ENCODE results near the gene RNF14. TPM values are rescaled to one million over a fixed set of nuclear protein-coding genes. Genes with fewer than 3 reads are reported as not detected.
A peak's percentile ranks its signal among the peaks of the same experiment; 100 is the strongest.

RNF14 gene
- total and polyA plus RNA-seq, 4 donors: 22.9 to 50.6 (median 32.5) TPM

GRCh38 chr5:142000173-142000572, 31.3 kb downstream of the RNF14 start:
- Histone ChIP-seq H3K36me3 (ENCODE audit: control insufficient read depth in 4 of 4, insufficient read depth in 3 of 4, low read depth in 1 of 4, low read length in 3 of 4) (peaks cover 6 to 34% (median 26%) of the 10 kb centered on the region in 4 donors), H3K4me1 (ENCODE audit: control insufficient read depth in 4 of 4, insufficient read depth in 4 of 4, low read length in 3 of 4) (peaks cover 0 to 14% (median 10%) of the 10 kb centered on the region in 4 donors), H3K4me3 (ENCODE audit: low read depth in 1 of 3, low read length in 3 of 3) (no peak overlapping the region), H3K9ac (ENCODE audit: low read depth in 1 of 2, low read length in 2 of 2) (no peak overlapping the region), H3K27me3 (ENCODE audit: control insufficient read depth in 4 of 4, insufficient read depth in 4 of 4, low read length in 3 of 4) (no peaks in the 10 kb centered on the region), H3K9me3 (ENCODE audit: control insufficient read depth in 4 of 4, low read length in 3 of 4) (no peaks in the 10 kb centered on the region), H3K27ac (ENCODE audit: low read depth in 1 of 2, low read length in 2 of 2) (no peak overlapping the region)
- DNase-seq (ENCODE audit: low spot score): no peak
- 64% methylated on average over 1 of the region's 1 CpG for WGBS
- TF ChIP-seq RAD21 (IDR thresholded peaks at IDR 0.05) (no peak), HNF4G (IDR thresholded peaks at IDR 0.05) (no peak), HNF4A (conservative IDR thresholded peaks at IDR 0.05) (no peak), RXRA (IDR thresholded peaks at IDR 0.05) (no peak), FOXA1 (IDR thresholded peaks at IDR 0.05) (no peak), TAF1 (conservative IDR thresholded peaks at IDR 0.05) (no peak), EGR1 (IDR thresholded peaks at IDR 0.05; ENCODE audit: low read depth in 2 of 2) (no peak), ATF3 (IDR thresholded peaks at IDR 0.05) (no peak)

GRCh38 chr5:142000704-142001484, 32.0 kb downstream of the RNF14 start:
- DNase-seq (ENCODE audit: low spot score): no peak
- Histone ChIP-seq H3K9me3 (ENCODE audit: control insufficient read depth in 4 of 4, low read length in 3 of 4) (no peaks in the 10 kb centered on the region), H3K36me3 (ENCODE audit: control insufficient read depth in 4 of 4, insufficient read depth in 3 of 4, low read depth in 1 of 4, low read length in 3 of 4) (peaks cover 6 to 34% (median 32%) of the 10 kb centered on the region in 4 donors), H3K9ac (ENCODE audit: low read depth in 1 of 2, low read length in 2 of 2) (no peak overlapping the region), H3K4me1 (ENCODE audit: control insufficient read depth in 4 of 4, insufficient read depth in 4 of 4, low read length in 3 of 4) (peaks cover 0 to 14% (median 10%) of the 10 kb centered on the region in 4 donors), H3K27ac (ENCODE audit: low read depth in 1 of 2, low read length in 2 of 2) (no peak overlapping the region), H3K4me3 (ENCODE audit: low read depth in 1 of 3, low read length in 3 of 3) (no peak overlapping the region), H3K27me3 (ENCODE audit: control insufficient read depth in 4 of 4, insufficient read depth in 4 of 4, low read length in 3 of 4) (no peaks in the 10 kb centered on the region)
- 84% methylated on average over 6 of the region's 6 CpGs for WGBS
- TF ChIP-seq CTCF (IDR thresholded peaks at IDR 0.05; ENCODE audit: low read depth, low read length, missing input control) (peak; percentile 13), SP1 (IDR thresholded peaks at IDR 0.05) (no peak), FOXA1 (IDR thresholded peaks at IDR 0.05) (no peak), RAD21 (IDR thresholded peaks at IDR 0.05) (peak; percentile 6 to 51), YY1 (IDR thresholded peaks at IDR 0.05) (no peak)

- peaks cover 6 to 44% (median 36%) of the 10 kb centered on the region in 4 donors for H3K36me3 ChIP-seq (ENCODE audit: control insufficient read depth in 4 of 4, insufficient read depth in 3 of 4, low read depth in 1 of 4, low read length in 3 of 4)
- H3K4me3 ChIP-seq (ENCODE audit: low read depth in 1 of 3, low read length in 3 of 3): no peak overlapping the region
- no peak overlapping the region for H3K27ac ChIP-seq (ENCODE audit: low read depth in 1 of 2, low read length in 2 of 2)
- H3K9me3 ChIP-seq (ENCODE audit: control insufficient read depth in 4 of 4, low read length in 3 of 4): no peaks in the 10 kb centered on the region
- peaks cover 0 to under 1% (median 0%) of the 10 kb centered on the region in 4 donors for H3K4me1 ChIP-seq (ENCODE audit: control insufficient read depth in 4 of 4, insufficient read depth in 4 of 4, low read length in 3 of 4)
- WGBS: 57% methylated on average over 2 of the region's 2 CpGs
- TF ChIP-seq FOXA2 (IDR thresholded peaks at IDR 0.05) (no peak), YY1 (IDR thresholded peaks at IDR 0.05) (no peak), CTCF (IDR thresholded peaks at IDR 0.05; ENCODE audit: low read depth, low read length, missing input control) (no peak), RXRA (IDR thresholded peaks at IDR 0.05) (no peak), MAX (IDR thresholded peaks at IDR 0.05) (no peak), TAF1 (conservative IDR thresholded peaks at IDR 0.05) (no peak), EGR1 (IDR thresholded peaks at IDR 0.05; ENCODE audit: low read depth in 2 of 2) (no peak), HNF4A (conservative IDR thresholded peaks at IDR 0.05) (no peak), REST (IDR thresholded peaks at IDR 0.05) (no peak)
- no peaks in the 10 kb centered on the region for H3K27me3 ChIP-seq (ENCODE audit: control insufficient read depth in 4 of 4, insufficient read depth in 4 of 4, low read length in 3 of 4)
- H3K9ac ChIP-seq (ENCODE audit: low read depth in 1 of 2, low read length in 2 of 2): no peak overlapping the region
- no peak for DNase-seq (ENCODE audit: low spot score)
These were observed 34.4 kb downstream of the RNF14 start for GRCh38 chr5:142003266-142003800.

Data from liver (tissue), 9 donors.